ENCODE data around the gene SLIT3.

The SLIT3 gene

DNA sequence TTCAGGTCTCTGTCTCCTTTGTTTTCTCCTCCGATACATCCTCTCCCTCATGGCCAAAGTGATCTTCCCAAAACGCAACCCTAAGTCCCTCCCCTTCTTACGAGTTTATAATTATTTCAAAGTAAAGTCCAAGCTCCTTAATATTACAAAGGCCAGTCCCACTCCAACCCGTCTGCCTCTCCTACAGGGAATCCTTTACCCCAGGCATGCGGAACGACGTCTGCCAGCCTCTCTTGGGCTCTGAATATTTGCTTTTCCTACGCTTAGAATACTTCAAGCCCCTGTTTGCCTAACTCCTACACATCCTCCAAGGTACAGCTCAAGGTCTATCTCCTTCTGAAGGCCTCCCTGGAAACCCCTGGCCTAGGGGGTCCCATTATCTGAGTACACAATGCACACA is 246.4 kb downstream of the SLIT3 start:
- Histone ChIP-seq H3K27me3 (ENCODE audit: control insufficient read depth in 2 of 2, insufficient read depth in 2 of 2, low read length in 2 of 2) (no peaks in the 10 kb centered on the region), H3K9me3 (ENCODE audit: control insufficient read depth in 2 of 2, low read length in 2 of 2) (no peaks in the 10 kb centered on the region), H3K27ac (ENCODE audit: low read depth in 2 of 2, low read length in 2 of 2) (no peak overlapping the region), H3K4me1 (ENCODE audit: control insufficient read depth in 2 of 2, insufficient read depth in 2 of 2, low read length in 2 of 2) (no peaks in the 10 kb centered on the region), H3K4me3 (ENCODE audit: low read length in 2 of 2) (no peak overlapping the region), H3K9ac (ENCODE audit: low read depth in 1 of 2, low read length in 2 of 2) (no peak overlapping the region), H3K36me3 (ENCODE audit: control insufficient read depth in 2 of 2, insufficient read depth in 2 of 2, low read length in 2 of 2) (no peaks in the 10 kb centered on the region)

DNA sequence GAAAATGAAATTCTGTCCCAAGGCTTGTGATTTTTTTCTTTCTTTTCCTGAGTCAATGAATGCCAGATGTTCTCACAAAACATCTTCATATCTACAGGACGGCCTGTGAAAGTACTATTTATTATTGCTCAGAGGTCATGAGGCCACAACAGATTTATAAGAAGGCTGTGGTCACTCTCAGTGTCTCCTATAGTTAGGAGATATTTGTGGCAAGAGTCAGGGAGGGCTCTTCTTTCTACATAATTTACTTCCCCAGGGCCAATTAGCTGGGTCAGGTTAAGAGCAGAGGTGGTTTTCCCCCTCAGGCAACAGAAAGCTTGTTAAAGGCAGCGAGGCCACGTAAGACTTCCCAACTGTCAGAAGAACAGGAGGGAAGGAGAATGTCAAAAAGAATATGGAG is 248.7 kb downstream of the SLIT3 start:
- H3K27ac ChIP-seq (ENCODE audit: low read depth in 2 of 2, low read length in 2 of 2), result no peak overlapping the region

DNA sequence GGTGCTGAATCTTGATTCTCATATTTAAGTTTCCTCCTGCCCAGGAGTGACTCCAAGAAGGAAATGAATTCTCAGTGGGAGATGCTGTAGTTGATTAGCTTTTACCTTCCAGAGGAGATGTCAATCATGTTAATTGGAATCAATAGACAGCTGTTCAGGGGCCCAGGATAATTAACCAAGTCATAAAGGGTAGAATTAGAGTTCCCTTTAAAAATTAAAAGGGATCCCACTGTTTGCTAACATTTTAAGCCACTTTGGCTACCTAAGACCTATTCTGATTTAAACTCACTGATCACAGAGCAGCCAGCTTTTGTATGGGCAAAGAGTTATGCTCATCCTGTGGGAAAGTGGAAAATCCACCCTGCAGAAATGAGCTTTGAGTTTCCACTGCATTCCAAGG is 249.6 kb downstream of the SLIT3 start:
- H3K9me3 ChIP-seq (ENCODE audit: control insufficient read depth in 2 of 2, low read length in 2 of 2), result no peaks in the 10 kb centered on the region
- no peaks in the 10 kb centered on the region for H3K4me1 ChIP-seq (ENCODE audit: control insufficient read depth in 2 of 2, insufficient read depth in 2 of 2, low read length in 2 of 2)
- no peak overlapping the region for H3K27ac ChIP-seq (ENCODE audit: low read depth in 2 of 2, low read length in 2 of 2)
- no peak overlapping the region for H3K4me3 ChIP-seq (ENCODE audit: low read length in 2 of 2)
- H3K27me3 ChIP-seq (ENCODE audit: control insufficient read depth in 2 of 2, insufficient read depth in 2 of 2, low read length in 2 of 2), result no peaks in the 10 kb centered on the region
- H3K9ac ChIP-seq (ENCODE audit: low read depth in 1 of 2, low read length in 2 of 2), result no peak overlapping the region
- H3K36me3 ChIP-seq (ENCODE audit: control insufficient read depth in 2 of 2, insufficient read depth in 2 of 2, low read length in 2 of 2), result no peaks in the 10 kb centered on the region

More for the DNA sequence above, 248.7 kb downstream of the SLIT3 start:
- no peaks in the 10 kb centered on the region for H3K4me1 ChIP-seq (ENCODE audit: control insufficient read depth in 2 of 2, insufficient read depth in 2 of 2, low read length in 2 of 2)
- H3K27me3 ChIP-seq (ENCODE audit: control insufficient read depth in 2 of 2, insufficient read depth in 2 of 2, low read length in 2 of 2), result no peaks in the 10 kb centered on the region
- H3K4me3 ChIP-seq (ENCODE audit: low read length in 2 of 2), result no peak overlapping the region
- no peak overlapping the region for H3K9ac ChIP-seq (ENCODE audit: low read depth in 1 of 2, low read length in 2 of 2)
- H3K36me3 ChIP-seq (ENCODE audit: control insufficient read depth in 2 of 2, insufficient read depth in 2 of 2, low read length in 2 of 2), result no peaks in the 10 kb centered on the region
- H3K9me3 ChIP-seq (ENCODE audit: control insufficient read depth in 2 of 2, low read length in 2 of 2), result no peaks in the 10 kb centered on the region

DNA sequence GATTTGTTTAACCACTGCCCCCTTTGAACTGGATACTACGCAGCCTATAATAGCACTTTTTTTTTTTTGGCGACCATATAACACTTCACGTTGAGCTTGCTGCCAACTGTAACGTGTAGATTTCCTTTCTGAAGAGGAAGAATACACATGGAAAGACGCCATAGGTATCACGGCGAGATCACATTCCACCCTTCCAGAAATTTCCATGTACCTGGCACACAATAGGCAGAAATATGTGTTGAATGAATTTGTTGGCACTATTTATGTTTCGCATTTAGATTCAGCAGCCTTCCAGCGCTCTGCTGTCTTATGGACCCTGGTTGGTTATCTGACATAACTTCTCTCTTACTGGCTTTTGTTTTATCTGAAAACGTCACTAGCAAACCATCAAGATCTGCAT is 250.3 kb downstream of the SLIT3 start:
- no peaks in the 10 kb centered on the region for H3K4me1 ChIP-seq (ENCODE audit: control insufficient read depth in 2 of 2, insufficient read depth in 2 of 2, low read length in 2 of 2)
- H3K36me3 ChIP-seq (ENCODE audit: control insufficient read depth in 2 of 2, insufficient read depth in 2 of 2, low read length in 2 of 2), result no peaks in the 10 kb centered on the region
- no peaks in the 10 kb centered on the region for H3K27me3 ChIP-seq (ENCODE audit: control insufficient read depth in 2 of 2, insufficient read depth in 2 of 2, low read length in 2 of 2)
- H3K9me3 ChIP-seq (ENCODE audit: control insufficient read depth in 2 of 2, low read length in 2 of 2), result no peaks in the 10 kb centered on the region
- H3K4me3 ChIP-seq (ENCODE audit: low read length in 2 of 2), result no peak overlapping the region
- no peak overlapping the region for H3K27ac ChIP-seq (ENCODE audit: low read depth in 2 of 2, low read length in 2 of 2)
- H3K9ac ChIP-seq (ENCODE audit: low read depth in 1 of 2, low read length in 2 of 2), result no peak overlapping the region

DNA sequence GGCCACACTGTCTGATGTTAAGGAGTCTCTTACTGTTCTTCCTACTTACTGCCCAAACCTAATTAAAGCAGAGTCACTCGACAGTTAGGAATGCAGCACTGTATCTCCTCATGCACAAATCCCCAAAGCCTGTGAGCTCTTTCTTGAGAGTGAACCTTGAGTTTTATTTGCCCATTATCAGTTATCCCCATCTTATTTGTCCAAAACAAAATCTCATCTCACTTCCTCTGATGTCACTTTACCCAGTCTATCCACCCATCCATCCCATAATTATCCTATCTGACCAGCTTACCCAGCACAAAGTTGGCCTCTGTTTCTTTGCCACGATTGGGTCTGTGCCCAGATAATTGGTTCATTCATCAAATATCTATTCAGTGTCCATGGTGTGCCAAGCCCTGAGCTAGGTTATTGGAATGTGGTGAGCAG is 250.8 kb downstream of the SLIT3 start:
- Histone ChIP-seq H3K36me3 (ENCODE audit: control insufficient read depth in 2 of 2, insufficient read depth in 2 of 2, low read length in 2 of 2) (no peaks in the 10 kb centered on the region), H3K4me1 (ENCODE audit: control insufficient read depth in 2 of 2, insufficient read depth in 2 of 2, low read length in 2 of 2) (no peaks in the 10 kb centered on the region), H3K9ac (ENCODE audit: low read depth in 1 of 2, low read length in 2 of 2) (no peak overlapping the region), H3K27ac (ENCODE audit: low read depth in 2 of 2, low read length in 2 of 2) (no peak overlapping the region), H3K4me3 (ENCODE audit: low read length in 2 of 2) (no peak overlapping the region), H3K27me3 (ENCODE audit: control insufficient read depth in 2 of 2, insufficient read depth in 2 of 2, low read length in 2 of 2) (no peaks in the 10 kb centered on the region), H3K9me3 (ENCODE audit: control insufficient read depth in 2 of 2, low read length in 2 of 2) (no peaks in the 10 kb centered on the region)

DNA sequence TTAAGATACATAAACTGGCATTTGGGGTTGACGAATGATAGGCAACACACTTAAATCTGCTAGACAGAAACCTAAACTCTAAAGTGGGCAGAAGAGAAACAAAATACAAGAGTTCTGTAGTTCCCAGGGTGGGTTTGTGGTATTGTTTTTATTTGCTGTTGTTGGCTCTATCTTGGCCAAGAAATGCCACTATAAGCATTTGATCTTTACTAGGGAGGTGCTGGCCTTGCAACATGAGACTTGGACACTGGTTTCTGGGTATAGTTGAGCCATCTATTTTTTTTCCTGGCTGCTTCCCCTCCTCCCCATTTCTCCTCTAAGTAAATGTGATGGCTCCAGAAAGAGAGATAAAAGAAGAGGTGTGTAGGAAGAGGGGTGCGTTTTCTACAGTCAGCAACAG is 251.2 kb downstream of the SLIT3 start:
- Histone ChIP-seq H3K4me3 (ENCODE audit: low read length in 2 of 2) (no peak overlapping the region), H3K36me3 (ENCODE audit: control insufficient read depth in 2 of 2, insufficient read depth in 2 of 2, low read length in 2 of 2) (no peaks in the 10 kb centered on the region), H3K27ac (ENCODE audit: low read depth in 2 of 2, low read length in 2 of 2) (no peak overlapping the region), H3K4me1 (ENCODE audit: control insufficient read depth in 2 of 2, insufficient read depth in 2 of 2, low read length in 2 of 2) (no peaks in the 10 kb centered on the region), H3K9ac (ENCODE audit: low read depth in 1 of 2, low read length in 2 of 2) (no peak overlapping the region), H3K27me3 (ENCODE audit: control insufficient read depth in 2 of 2, insufficient read depth in 2 of 2, low read length in 2 of 2) (no peaks in the 10 kb centered on the region), H3K9me3 (ENCODE audit: control insufficient read depth in 2 of 2, low read length in 2 of 2) (no peaks in the 10 kb centered on the region)

DNA sequence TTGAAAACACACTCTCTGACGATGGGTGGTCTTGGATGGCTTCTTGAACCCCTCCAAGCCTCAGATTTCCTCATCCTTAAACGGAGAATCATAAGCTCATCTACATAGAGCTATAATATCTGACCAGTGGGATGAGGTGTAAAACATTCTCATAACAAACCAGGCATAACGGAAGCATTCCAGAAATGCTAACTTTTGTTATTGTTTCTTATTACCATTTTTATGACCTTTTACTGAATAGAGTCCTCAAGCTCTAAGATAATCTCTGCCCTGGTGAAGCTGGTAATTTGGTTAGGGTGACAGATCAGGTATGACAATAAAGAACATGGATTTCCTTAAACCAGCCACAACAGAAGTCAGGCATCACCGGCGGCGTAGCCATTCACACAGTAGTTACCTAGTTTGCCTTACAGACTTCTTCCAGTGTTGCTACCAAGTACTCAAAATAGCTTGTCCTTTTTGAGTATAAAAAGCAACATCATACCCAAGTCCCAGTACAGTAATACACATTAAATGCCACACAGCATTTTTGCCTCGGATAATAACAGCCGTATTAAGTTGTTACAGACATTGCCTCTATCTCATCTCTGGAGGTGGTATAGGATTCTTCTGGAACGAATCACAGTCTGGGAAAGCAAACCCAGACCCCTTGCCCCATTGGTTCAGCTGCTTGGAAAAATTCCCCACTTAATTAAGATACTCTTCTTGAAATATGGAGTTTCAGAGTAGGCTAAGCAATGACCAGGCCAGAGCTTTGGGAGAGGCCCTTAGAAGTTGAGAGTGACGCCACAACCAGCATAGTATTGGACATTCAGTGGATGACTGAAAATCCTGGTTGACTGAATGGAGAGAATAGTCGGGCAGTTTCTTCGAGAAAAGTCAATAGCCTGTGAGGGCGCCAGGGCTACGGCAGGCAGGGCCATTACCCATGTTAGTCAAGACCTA is 252.5 kb downstream of the SLIT3 start:
- H3K9me3 ChIP-seq (ENCODE audit: control insufficient read depth in 2 of 2, low read length in 2 of 2), result no peaks in the 10 kb centered on the region
- H3K27me3 ChIP-seq (ENCODE audit: control insufficient read depth in 2 of 2, insufficient read depth in 2 of 2, low read length in 2 of 2), result no peaks in the 10 kb centered on the region
- H3K36me3 ChIP-seq (ENCODE audit: control insufficient read depth in 2 of 2, insufficient read depth in 2 of 2, low read length in 2 of 2), result no peaks in the 10 kb centered on the region
- no peaks in the 10 kb centered on the region for H3K4me1 ChIP-seq (ENCODE audit: control insufficient read depth in 2 of 2, insufficient read depth in 2 of 2, low read length in 2 of 2)
- no peak overlapping the region for H3K27ac ChIP-seq (ENCODE audit: low read depth in 2 of 2, low read length in 2 of 2)
- H3K4me3 ChIP-seq (ENCODE audit: low read length in 2 of 2), result no peak overlapping the region
- H3K9ac ChIP-seq (ENCODE audit: low read depth in 1 of 2, low read length in 2 of 2), result no peak overlapping the region

DNA sequence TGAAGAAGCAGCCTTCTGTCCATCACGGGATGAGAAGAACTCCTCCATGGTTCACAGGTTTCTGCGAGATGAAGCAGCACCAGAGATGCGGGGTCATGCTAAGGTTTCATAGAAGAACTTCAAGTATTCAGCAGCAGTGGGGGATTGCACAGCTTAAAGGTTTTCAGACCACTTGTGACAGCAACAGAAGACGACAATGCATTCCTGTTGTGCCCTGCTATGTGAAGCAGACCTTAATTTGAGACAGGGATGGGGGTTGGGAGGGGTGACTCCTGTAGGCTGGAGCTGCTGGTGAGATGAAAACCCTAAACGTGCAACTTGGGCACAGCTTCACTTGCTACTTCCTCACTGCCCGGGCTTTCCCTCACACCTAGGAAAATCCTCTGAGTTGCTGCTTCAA is 256.0 kb downstream of the SLIT3 start:
- Histone ChIP-seq H3K9ac (ENCODE audit: low read depth in 1 of 2, low read length in 2 of 2) (no peak overlapping the region), H3K36me3 (ENCODE audit: control insufficient read depth in 2 of 2, insufficient read depth in 2 of 2, low read length in 2 of 2) (no peaks in the 10 kb centered on the region), H3K27me3 (ENCODE audit: control insufficient read depth in 2 of 2, insufficient read depth in 2 of 2, low read length in 2 of 2) (no peaks in the 10 kb centered on the region), H3K4me1 (ENCODE audit: control insufficient read depth in 2 of 2, insufficient read depth in 2 of 2, low read length in 2 of 2) (no peaks in the 10 kb centered on the region), H3K4me3 (ENCODE audit: low read length in 2 of 2) (no peak overlapping the region), H3K9me3 (ENCODE audit: control insufficient read depth in 2 of 2, low read length in 2 of 2) (no peaks in the 10 kb centered on the region), H3K27ac (ENCODE audit: low read depth in 2 of 2, low read length in 2 of 2) (no peak overlapping the region)

DNA sequence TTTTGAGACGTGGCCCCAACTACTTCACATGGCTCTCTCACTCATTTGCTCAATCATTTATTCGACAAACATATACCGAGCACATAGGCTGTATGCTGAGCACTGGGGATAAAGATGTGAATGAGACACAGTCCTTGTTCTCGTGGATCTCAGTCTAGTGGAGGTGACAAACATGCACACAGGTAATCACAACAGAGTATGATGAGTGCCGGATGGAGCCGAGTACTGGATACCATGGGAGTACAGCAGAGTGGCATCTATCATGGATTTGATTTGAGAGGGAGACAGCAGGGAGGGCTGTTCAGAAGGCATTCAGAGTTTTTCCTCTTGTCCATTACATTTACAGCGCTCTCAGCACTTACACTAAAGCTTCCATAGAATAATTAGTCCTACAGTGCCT is 259.8 kb downstream of the SLIT3 start:
- Histone ChIP-seq H3K27ac (ENCODE audit: low read depth in 2 of 2, low read length in 2 of 2) (no peak overlapping the region), H3K9me3 (ENCODE audit: control insufficient read depth in 2 of 2, low read length in 2 of 2) (no peaks in the 10 kb centered on the region), H3K27me3 (ENCODE audit: control insufficient read depth in 2 of 2, insufficient read depth in 2 of 2, low read length in 2 of 2) (no peaks in the 10 kb centered on the region), H3K9ac (ENCODE audit: low read depth in 1 of 2, low read length in 2 of 2) (no peak overlapping the region), H3K36me3 (ENCODE audit: control insufficient read depth in 2 of 2, insufficient read depth in 2 of 2, low read length in 2 of 2) (no peaks in the 10 kb centered on the region), H3K4me1 (ENCODE audit: control insufficient read depth in 2 of 2, insufficient read depth in 2 of 2, low read length in 2 of 2) (no peaks in the 10 kb centered on the region), H3K4me3 (ENCODE audit: low read length in 2 of 2) (no peak overlapping the region)

DNA sequence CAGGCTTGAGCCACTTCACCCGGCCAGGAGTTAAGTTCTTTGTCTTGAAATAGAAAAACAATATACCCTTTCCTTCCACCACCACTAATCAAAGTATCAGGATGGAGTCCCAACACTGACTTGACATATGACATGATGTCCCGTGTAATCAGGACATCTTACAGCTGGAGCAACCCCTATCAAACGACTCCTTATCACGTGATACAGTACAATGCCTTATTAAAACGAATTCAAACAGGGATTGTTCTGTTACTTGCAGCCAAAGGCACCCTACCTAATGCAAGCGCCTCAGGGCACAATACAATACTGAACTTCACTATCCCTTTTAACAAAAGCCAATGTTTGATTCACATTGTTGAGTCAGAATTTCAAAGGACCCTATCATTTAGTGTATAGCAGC is 261.3 kb downstream of the SLIT3 start:
- H3K4me3 ChIP-seq (ENCODE audit: low read length in 2 of 2), result no peak overlapping the region
- no peaks in the 10 kb centered on the region for H3K4me1 ChIP-seq (ENCODE audit: control insufficient read depth in 2 of 2, insufficient read depth in 2 of 2, low read length in 2 of 2)
- H3K27ac ChIP-seq (ENCODE audit: low read depth in 2 of 2, low read length in 2 of 2), result no peak overlapping the region
- H3K9me3 ChIP-seq (ENCODE audit: control insufficient read depth in 2 of 2, low read length in 2 of 2), result no peaks in the 10 kb centered on the region
- H3K36me3 ChIP-seq (ENCODE audit: control insufficient read depth in 2 of 2, insufficient read depth in 2 of 2, low read length in 2 of 2), result no peaks in the 10 kb centered on the region
- no peak overlapping the region for H3K9ac ChIP-seq (ENCODE audit: low read depth in 1 of 2, low read length in 2 of 2)
- no peaks in the 10 kb centered on the region for H3K27me3 ChIP-seq (ENCODE audit: control insufficient read depth in 2 of 2, insufficient read depth in 2 of 2, low read length in 2 of 2)
